GM19193 (cell line): ENCODE results near the gene HOXB6.

Experiments used
- POLR2A ChIP-seq: IDR thresholded peaks from 4 replicates; pipeline ENCODE4 v1.6.1; 2011; ENCODE audit not compliant: insufficient read depth, insufficient read length; ENCODE audit errors: extremely low read depth

Gene HOXB6

GRCh38 chr17:48639982-48640857 lies 35.4 kb upstream of the HOXB6 start:
- no peak for TF ChIP-seq POLR2A

GRCh38 chr17:48639136-48639535 lies 34.4 kb upstream of the HOXB6 start:
- no peak for TF ChIP-seq POLR2A

- no peak for TF ChIP-seq POLR2A
These were observed 32.8 kb upstream of the HOXB6 start for GRCh38 chr17:48637323-48638260.

GRCh38 chr17:48636177-48637018 lies 31.6 kb upstream of the HOXB6 start:
- no peak for TF ChIP-seq POLR2A

- no peak for TF ChIP-seq POLR2A
These were observed 29.9 kb upstream of the HOXB6 start for GRCh38 chr17:48634493-48635208.

GRCh38 chr17:48633266-48633677 lies 28.5 kb upstream of the HOXB6 start:
- TF ChIP-seq POLR2A: no peak

GRCh38 chr17:48632579-48633265 lies 27.9 kb upstream of the HOXB6 start:
- no peak for TF ChIP-seq POLR2A

GRCh38 chr17:48631693-48632578 lies 27.1 kb upstream of the HOXB6 start:
- no peak for TF ChIP-seq POLR2A

GRCh38 chr17:48630925-48631692 lies 26.3 kb upstream of the HOXB6 start:
- no peak for TF ChIP-seq POLR2A

- no peak for TF ChIP-seq POLR2A
These were observed 25.5 kb upstream of the HOXB6 start for GRCh38 chr17:48630009-48630924.

- no peak for TF ChIP-seq POLR2A
These were observed 24.6 kb upstream of the HOXB6 start for GRCh38 chr17:48629411-48629759.
